Mucosa of stomach (tissue), 1 donor: Measurements from ENCODE around the gene MOGAT2.
"Not testable (repeated sequence)": the region's sequence is repeated elsewhere in the genome, so short reads cannot be mapped to it uniquely, and the experiment has no call there.

Source experiments
- H3K27me3 ChIP-seq: one replicate; pipeline ENCODE4 v1.7.0; 2013; ENCODE audit warnings: mild to moderate bottlenecking, low read length; ENCODE audit not compliant: control insufficient read depth, insufficient read depth
- H3K36me3 ChIP-seq: one replicate; pipeline ENCODE4 v1.7.0; 2013; ENCODE audit warnings: low read length; ENCODE audit not compliant: control insufficient read depth, insufficient read depth
- H3K4me1 ChIP-seq: one replicate; pipeline ENCODE4 v1.7.0; 2013; ENCODE audit warnings: mild to moderate bottlenecking, low read length; ENCODE audit not compliant: control insufficient read depth, insufficient read depth
- H3K4me3 ChIP-seq: one replicate; pipeline ENCODE4 v1.7.0; 2013; ENCODE audit warnings: low read length
- H3K9ac ChIP-seq: one replicate; pipeline ENCODE4 v1.7.0; 2013; ENCODE audit warnings: mild to moderate bottlenecking, low read length, moderate library complexity
- H3K9me3 ChIP-seq: one replicate; pipeline ENCODE4 v1.7.0; 2013; ENCODE audit warnings: mild to moderate bottlenecking, low read length, moderate library complexity; ENCODE audit not compliant: control insufficient read depth
- donor health status: Pancreatic carcinoma.

The MOGAT2 gene

GRCh38 chr11:75743711-75744563 is 26.3 kb downstream of the MOGAT2 start:
- Histone ChIP-seq H3K9ac (no peak overlapping the region), H3K27me3 (no peaks in the 10 kb centered on the region), H3K4me3 (no peak overlapping the region), H3K36me3 (no peaks in the 10 kb centered on the region), H3K9me3 (no peaks in the 10 kb centered on the region), H3K4me1 (peaks cover 35% of the 10 kb centered on the region)

GRCh38 chr11:75745807-75746206 is 28.2 kb downstream of the MOGAT2 start:
- Histone ChIP-seq H3K4me3 (no peak overlapping the region), H3K36me3 (no peaks in the 10 kb centered on the region), H3K4me1 (peaks cover 29% of the 10 kb centered on the region), H3K9me3 (no peaks in the 10 kb centered on the region), H3K27me3 (no peaks in the 10 kb centered on the region), H3K9ac (no peak overlapping the region)

- not testable (repeated sequence) for H3K36me3 ChIP-seq, H3K4me3 ChIP-seq, H3K27me3 ChIP-seq, H3K9ac ChIP-seq, H3K9me3 ChIP-seq
- H3K4me1 ChIP-seq: peaks cover 12% of the 10 kb centered on the region
Measured at GRCh38 chr11:75748729-75749273, 31.2 kb downstream of the MOGAT2 start.

GRCh38 chr11:75754933-75755332 is 37.3 kb downstream of the MOGAT2 start:
- not testable (repeated sequence) for H3K9ac ChIP-seq, H3K9me3 ChIP-seq, H3K4me3 ChIP-seq, H3K27me3 ChIP-seq, H3K36me3 ChIP-seq
- H3K4me1 ChIP-seq: peaks cover 11% of the 10 kb centered on the region

- no peak overlapping the region for H3K9ac ChIP-seq
- H3K36me3 ChIP-seq: no peaks in the 10 kb centered on the region
- H3K4me3 ChIP-seq: no peak overlapping the region
- no peaks in the 10 kb centered on the region for H3K27me3 ChIP-seq
- H3K9me3 ChIP-seq: no peaks in the 10 kb centered on the region
- peaks cover 14% of the 10 kb centered on the region for H3K4me1 ChIP-seq
Measured at GRCh38 chr11:75757651-75758050, 40.0 kb downstream of the MOGAT2 start.

GRCh38 chr11:75759832-75760231 is 42.2 kb downstream of the MOGAT2 start:
- Histone ChIP-seq H3K4me1 (peaks cover 14% of the 10 kb centered on the region), H3K9ac (no peak overlapping the region), H3K4me3 (no peak overlapping the region), H3K36me3 (no peaks in the 10 kb centered on the region), H3K9me3 (no peaks in the 10 kb centered on the region), H3K27me3 (no peaks in the 10 kb centered on the region)

- Histone ChIP-seq H3K9ac (no peak overlapping the region), H3K4me1 (peaks cover 14% of the 10 kb centered on the region), H3K36me3 (no peaks in the 10 kb centered on the region), H3K9me3 (no peaks in the 10 kb centered on the region), H3K27me3 (no peaks in the 10 kb centered on the region), H3K4me3 (no peak overlapping the region)
Measured at GRCh38 chr11:75760243-75760642, 42.6 kb downstream of the MOGAT2 start.

GRCh38 chr11:75760710-75761493 is 43.3 kb downstream of the MOGAT2 start:
- no peaks in the 10 kb centered on the region for H3K27me3 ChIP-seq
- no peak overlapping the region for H3K4me3 ChIP-seq
- peaks cover 14% of the 10 kb centered on the region for H3K4me1 ChIP-seq
- no peaks in the 10 kb centered on the region for H3K36me3 ChIP-seq
- H3K9me3 ChIP-seq: no peaks in the 10 kb centered on the region
- H3K9ac ChIP-seq: no peak overlapping the region

GRCh38 chr11:75762158-75762557 is 44.5 kb downstream of the MOGAT2 start:
- Histone ChIP-seq H3K27me3 (peaks cover under 1% of the 10 kb centered on the region), H3K4me3 (no peak overlapping the region), H3K9me3 (no peaks in the 10 kb centered on the region), H3K36me3 (no peaks in the 10 kb centered on the region), H3K4me1 (peaks cover 14% of the 10 kb centered on the region), H3K9ac (no peak overlapping the region)

- Histone ChIP-seq H3K9me3 (no peaks in the 10 kb centered on the region), H3K9ac (no peak overlapping the region), H3K36me3 (no peaks in the 10 kb centered on the region), H3K4me1 (peaks cover 17% of the 10 kb centered on the region), H3K27me3 (peaks cover 6% of the 10 kb centered on the region), H3K4me3 (no peak overlapping the region)
Measured at GRCh38 chr11:75762885-75763284, 45.2 kb downstream of the MOGAT2 start.

GRCh38 chr11:75763846-75764245 is 46.2 kb downstream of the MOGAT2 start:
- Histone ChIP-seq H3K36me3 (no peaks in the 10 kb centered on the region), H3K9ac (no peak overlapping the region), H3K4me3 (no peak overlapping the region), H3K9me3 (no peaks in the 10 kb centered on the region), H3K27me3 (peaks cover 12% of the 10 kb centered on the region), H3K4me1 (peaks cover 20% of the 10 kb centered on the region)

- Histone ChIP-seq H3K36me3 (no peaks in the 10 kb centered on the region), H3K9me3 (no peaks in the 10 kb centered on the region), H3K4me3 (no peak overlapping the region), H3K27me3 (peaks cover 13% of the 10 kb centered on the region), H3K9ac (no peak overlapping the region), H3K4me1 (peaks cover 14% of the 10 kb centered on the region)
Measured at GRCh38 chr11:75765116-75765515, 47.5 kb downstream of the MOGAT2 start.
